ENCODE results near the gene C1QTNF7.

Gene C1QTNF7

DNA sequence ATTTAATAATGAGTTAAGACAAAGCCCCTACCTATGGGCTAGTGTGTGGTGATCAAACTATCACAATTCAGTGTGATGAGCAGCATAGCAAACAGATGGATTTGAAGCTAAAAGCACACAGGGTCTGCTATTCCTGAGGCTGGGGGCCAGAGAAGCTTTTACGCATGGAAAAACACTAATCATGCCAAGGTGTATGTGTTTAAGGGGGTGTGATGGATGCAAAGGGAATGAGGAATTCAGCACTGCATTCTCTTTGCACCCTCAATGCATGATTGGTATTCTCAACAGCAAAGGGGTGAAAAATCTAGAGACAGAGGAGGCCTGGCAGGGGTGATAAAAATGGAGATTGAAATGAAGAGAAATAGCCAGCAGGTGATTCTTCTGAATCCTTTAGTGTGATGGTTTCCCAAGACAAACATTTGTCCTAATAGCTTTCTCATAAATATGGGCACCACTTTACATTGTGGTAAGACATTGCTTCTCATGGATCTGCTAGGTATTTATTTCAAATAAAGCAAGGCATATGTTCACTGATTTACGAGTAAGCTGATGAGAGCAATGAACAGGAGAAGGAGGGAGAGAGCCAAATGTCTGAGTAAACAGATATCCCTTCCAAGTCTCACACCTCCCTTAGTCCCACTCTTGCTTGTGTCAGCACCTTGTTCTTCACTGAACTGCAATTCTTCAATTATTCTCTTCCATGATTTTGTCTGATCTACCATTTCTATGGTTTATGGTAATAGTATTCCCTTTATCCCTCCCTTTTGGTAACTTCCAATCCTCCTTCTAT is 15.7 kb downstream of the C1QTNF7 start:
- TF ChIP-seq ZNF274 (IDR thresholded peaks at IDR 0.05; ENCODE audit: low read depth, low read length) = no peak
- no peak for TF ChIP-seq YY1 (IDR thresholded peaks at IDR 0.05; ENCODE audit: insufficient read depth, insufficient read length)
- no peak for TF ChIP-seq SUZ12 (IDR thresholded peaks at IDR 0.05; ENCODE audit: extremely low read depth, insufficient read depth, insufficient read length)
- Histone ChIP-seq H3K27me3 (ENCODE audit: insufficient read depth, insufficient read length) (no peaks in the 10 kb centered on the region), H3K4me3 (ENCODE audit: insufficient read length, low read depth) (no peak overlapping the region), H3K9me3 (ENCODE audit: insufficient read depth, low read length) (peaks cover 5% of the 10 kb centered on the region; the same call in 1 of the 2 replicates), H3K4me1 (ENCODE audit: insufficient read depth, insufficient read length) (no peaks in the 10 kb centered on the region), H3K36me3 (ENCODE audit: insufficient read depth, insufficient read length, low read length) (no peaks in the 10 kb centered on the region), H3K9ac (ENCODE audit: insufficient read length, low read depth) (no peak overlapping the region)
- no peak for DNase-seq (ENCODE audit: low read depth, low spot score)

GRCh38 chr4:15444276-15444675 is 16.4 kb downstream of the C1QTNF7 start:
- H3K36me3 ChIP-seq (ENCODE audit: insufficient read depth, insufficient read length, low read length) = no peaks in the 10 kb centered on the region
- peaks cover 5% of the 10 kb centered on the region; the same call in 1 of the 2 replicates for H3K9me3 ChIP-seq (ENCODE audit: insufficient read depth, low read length)
- no peak for DNase-seq (ENCODE audit: low read depth, low spot score)
- no peak overlapping the region for H3K9ac ChIP-seq (ENCODE audit: insufficient read length, low read depth)
- H3K4me3 ChIP-seq (ENCODE audit: insufficient read length, low read depth) = no peak overlapping the region
- H3K27me3 ChIP-seq (ENCODE audit: insufficient read depth, insufficient read length) = no peaks in the 10 kb centered on the region
- no peak for TF ChIP-seq ZNF274 (IDR thresholded peaks at IDR 0.05; ENCODE audit: low read depth, low read length)
- TF ChIP-seq SUZ12 (IDR thresholded peaks at IDR 0.05; ENCODE audit: extremely low read depth, insufficient read depth, insufficient read length) = no peak
- TF ChIP-seq YY1 (IDR thresholded peaks at IDR 0.05; ENCODE audit: insufficient read depth, insufficient read length) = no peak
- no peaks in the 10 kb centered on the region for H3K4me1 ChIP-seq (ENCODE audit: insufficient read depth, insufficient read length)

DNA sequence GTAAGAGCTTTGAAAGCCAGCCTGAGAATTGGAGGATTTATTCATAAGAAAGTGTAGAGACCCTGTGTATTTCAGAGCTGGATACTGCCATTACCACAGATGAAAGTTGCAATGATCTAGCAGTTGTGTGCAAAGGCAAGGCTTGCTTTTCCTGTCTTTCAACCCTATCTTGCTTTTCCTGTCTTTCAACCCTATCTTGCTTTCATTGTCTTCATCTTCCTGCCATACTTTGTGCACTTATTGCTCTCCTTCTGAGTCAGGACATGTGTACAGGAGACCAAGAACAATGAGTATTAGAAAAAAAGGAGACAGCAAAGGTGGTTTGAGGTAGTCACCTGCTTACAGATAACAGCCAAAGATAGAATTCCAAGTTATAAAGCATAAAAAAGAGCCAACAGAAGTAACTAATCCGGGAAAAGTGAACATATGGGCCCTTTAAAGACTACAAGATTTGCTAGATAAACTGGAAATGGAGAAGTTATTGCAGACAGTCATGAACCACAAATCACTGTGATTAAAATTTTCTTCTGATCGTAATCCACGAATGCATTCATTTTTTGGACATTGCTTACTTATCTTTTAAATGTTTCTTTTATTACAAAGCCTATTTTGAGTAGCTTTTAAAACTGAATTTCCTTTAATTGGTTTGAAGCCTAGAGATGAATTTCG is 17.2 kb downstream of the C1QTNF7 start:
- no peak for DNase-seq (ENCODE audit: low read depth, low spot score)
- Histone ChIP-seq H3K4me1 (ENCODE audit: insufficient read depth, insufficient read length) (no peaks in the 10 kb centered on the region), H3K36me3 (ENCODE audit: insufficient read depth, insufficient read length, low read length) (no peaks in the 10 kb centered on the region), H3K9ac (ENCODE audit: insufficient read length, low read depth) (no peak overlapping the region), H3K27me3 (ENCODE audit: insufficient read depth, insufficient read length) (no peaks in the 10 kb centered on the region), H3K9me3 (ENCODE audit: insufficient read depth, low read length) (peaks cover 5% of the 10 kb centered on the region; the same call in 1 of the 2 replicates), H3K4me3 (ENCODE audit: insufficient read length, low read depth) (no peak overlapping the region)
- TF ChIP-seq SUZ12 (IDR thresholded peaks at IDR 0.05; ENCODE audit: extremely low read depth, insufficient read depth, insufficient read length) (no peak), ZNF274 (IDR thresholded peaks at IDR 0.05; ENCODE audit: low read depth, low read length) (no peak), YY1 (IDR thresholded peaks at IDR 0.05; ENCODE audit: insufficient read depth, insufficient read length) (no peak)

GRCh38 chr4:15451181-15451865 is 23.5 kb downstream of the C1QTNF7 start:
- DNase-seq (ENCODE audit: low read depth, low spot score) = no peak
- no peaks in the 10 kb centered on the region for H3K36me3 ChIP-seq (ENCODE audit: insufficient read depth, insufficient read length, low read length)
- H3K9me3 ChIP-seq (ENCODE audit: insufficient read depth, low read length) = no peaks in the 10 kb centered on the region
- no peak overlapping the region for H3K4me3 ChIP-seq (ENCODE audit: insufficient read length, low read depth)
- TF ChIP-seq YY1 (IDR thresholded peaks at IDR 0.05; ENCODE audit: insufficient read depth, insufficient read length) (no peak), ZNF274 (IDR thresholded peaks at IDR 0.05; ENCODE audit: low read depth, low read length) (no peak), SUZ12 (IDR thresholded peaks at IDR 0.05; ENCODE audit: extremely low read depth, insufficient read depth, insufficient read length) (no peak)
- H3K9ac ChIP-seq (ENCODE audit: insufficient read length, low read depth) = no peak overlapping the region
- no peaks in the 10 kb centered on the region for H3K4me1 ChIP-seq (ENCODE audit: insufficient read depth, insufficient read length)
- no peaks in the 10 kb centered on the region for H3K27me3 ChIP-seq (ENCODE audit: insufficient read depth, insufficient read length)

DNA sequence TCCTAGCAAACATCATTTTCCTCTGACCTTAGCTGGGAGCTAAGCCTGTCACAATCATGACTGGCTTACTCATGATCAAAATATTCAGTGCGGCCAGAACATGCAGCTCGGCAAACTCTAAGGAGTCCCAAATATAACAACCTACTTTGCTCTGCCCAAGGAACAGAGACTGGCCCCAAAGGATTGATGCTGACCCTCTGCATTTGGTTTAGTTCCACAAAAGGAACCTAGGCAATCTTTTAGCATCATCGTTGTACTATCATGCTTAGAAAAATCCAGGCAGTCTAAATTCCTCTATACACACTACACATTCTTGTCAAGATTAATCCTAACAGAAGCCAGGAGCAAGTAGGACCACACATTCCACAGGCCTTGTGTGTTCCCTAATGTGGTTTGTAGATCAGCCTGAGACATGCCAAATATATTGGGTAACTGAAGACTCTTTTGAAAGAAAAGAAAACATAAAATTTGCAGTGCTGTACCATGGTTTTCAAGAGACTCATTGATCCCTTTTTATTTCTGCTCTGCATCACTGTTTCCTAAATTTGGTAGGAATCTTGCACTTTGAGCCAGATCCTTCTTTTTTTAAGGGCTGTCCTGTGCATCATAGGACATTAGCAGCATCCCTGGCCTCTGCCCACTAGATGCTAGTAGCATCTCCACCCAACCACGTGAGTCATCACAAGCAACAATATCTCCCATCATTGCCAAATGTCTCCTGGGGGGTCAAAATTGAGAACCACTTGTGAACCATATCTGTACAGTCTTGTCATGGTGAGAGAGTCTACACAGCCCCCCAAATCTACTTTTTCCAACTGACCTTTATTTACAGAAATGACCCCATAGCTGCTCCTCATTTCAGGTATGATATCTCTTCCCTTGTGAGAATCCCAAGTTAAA is 24.3 kb downstream of the C1QTNF7 start:
- Histone ChIP-seq H3K4me3 (ENCODE audit: insufficient read length, low read depth) (no peak overlapping the region), H3K4me1 (ENCODE audit: insufficient read depth, insufficient read length) (no peaks in the 10 kb centered on the region), H3K36me3 (ENCODE audit: insufficient read depth, insufficient read length, low read length) (no peaks in the 10 kb centered on the region), H3K9me3 (ENCODE audit: insufficient read depth, low read length) (no peaks in the 10 kb centered on the region), H3K27me3 (ENCODE audit: insufficient read depth, insufficient read length) (no peaks in the 10 kb centered on the region), H3K9ac (ENCODE audit: insufficient read length, low read depth) (no peak overlapping the region)
- DNase-seq (ENCODE audit: low read depth, low spot score) = no peak
- TF ChIP-seq ZNF274 (IDR thresholded peaks at IDR 0.05; ENCODE audit: low read depth, low read length) = no peak
- no peak for TF ChIP-seq YY1 (IDR thresholded peaks at IDR 0.05; ENCODE audit: insufficient read depth, insufficient read length)
- no peak for TF ChIP-seq SUZ12 (IDR thresholded peaks at IDR 0.05; ENCODE audit: extremely low read depth, insufficient read depth, insufficient read length)

DNA sequence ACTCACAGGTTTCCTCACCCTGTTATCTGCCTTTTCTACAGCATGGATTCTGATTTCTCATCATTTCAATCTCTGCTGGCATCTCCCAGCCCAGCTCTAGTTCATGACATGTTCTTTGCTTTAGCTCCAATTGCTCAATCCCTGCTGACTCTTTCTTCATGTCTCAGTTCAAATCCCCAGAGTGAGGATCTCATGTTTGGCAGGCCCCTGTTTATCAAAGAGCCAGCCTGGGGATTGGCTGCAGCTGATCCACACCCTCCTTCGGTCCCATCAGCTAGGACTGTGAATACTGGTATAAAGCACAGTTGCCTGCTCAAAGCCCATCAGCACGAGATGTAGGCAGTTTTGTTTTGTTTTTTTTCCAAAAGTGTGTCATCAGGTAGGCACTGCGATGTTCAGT is 27.5 kb downstream of the C1QTNF7 start:
- no peak for DNase-seq (ENCODE audit: low read depth, low spot score)
- no peak for TF ChIP-seq YY1 (IDR thresholded peaks at IDR 0.05; ENCODE audit: insufficient read depth, insufficient read length)
- TF ChIP-seq ZNF274 (IDR thresholded peaks at IDR 0.05; ENCODE audit: low read depth, low read length) = no peak
- no peak for TF ChIP-seq SUZ12 (IDR thresholded peaks at IDR 0.05; ENCODE audit: extremely low read depth, insufficient read depth, insufficient read length)

More for the DNA sequence above, 27.5 kb downstream of the C1QTNF7 start:
- Histone ChIP-seq H3K4me1 (ENCODE audit: insufficient read depth, insufficient read length) (no peaks in the 10 kb centered on the region), H3K27me3 (ENCODE audit: insufficient read depth, insufficient read length) (no peaks in the 10 kb centered on the region), H3K36me3 (ENCODE audit: insufficient read depth, insufficient read length, low read length) (no peaks in the 10 kb centered on the region), H3K9ac (ENCODE audit: insufficient read length, low read depth) (no peak overlapping the region), H3K9me3 (ENCODE audit: insufficient read depth, low read length) (no peaks in the 10 kb centered on the region), H3K4me3 (ENCODE audit: insufficient read length, low read depth) (no peak overlapping the region)
